IPS DF 6.9 (cell line): ENCODE results near the gene MACROD2.

Source experiments
- DNase-seq: peaks from one replicate; pipeline ENCODE4 v3.0.0-alpha.2; 2013; ENCODE audit warnings: low read depth, low spot score
- H3K27ac ChIP-seq: one replicate; pipeline ENCODE4 v1.5.1; 2013; ENCODE audit warnings: low read length, control low read depth
- H3K27me3 ChIP-seq: 2 replicates; pipeline ENCODE4 v1.6.1; 2013; ENCODE audit warnings: mild to moderate bottlenecking, low read length; ENCODE audit not compliant: control insufficient read depth, insufficient read depth
- H3K36me3 ChIP-seq: 2 replicates; pipeline ENCODE4 v1.6.1; 2013; ENCODE audit warnings: low read length; ENCODE audit not compliant: control insufficient read depth, insufficient read depth
- H3K4me1 ChIP-seq: 2 replicates; pipeline ENCODE4 v1.6.1; 2013; ENCODE audit warnings: low read length; ENCODE audit not compliant: control insufficient read depth, insufficient read depth
- H3K4me3 ChIP-seq: 2 replicates; pipeline ENCODE4 v1.5.1; 2013; ENCODE audit warnings: mild to moderate bottlenecking, low read length
- H3K9me3 ChIP-seq: 2 replicates; pipeline ENCODE4 v1.6.1; 2013; ENCODE audit warnings: low read length, inconsistent platforms; ENCODE audit not compliant: control insufficient read depth, insufficient read depth
- WGBS: extraction: QIAGEN DNeasy Blood & Tissue Kit; methylation state at CpG from one replicate; pipeline ENCODE4 v1.1.7; 2013; ENCODE audit warnings: mixed read lengths, missing lambda C conversion rate; ENCODE audit not compliant: insufficient read length, insufficient coverage; 5-methylcytosine and 5-hydroxymethylcytosine counted together

The MACROD2 gene

DNA sequence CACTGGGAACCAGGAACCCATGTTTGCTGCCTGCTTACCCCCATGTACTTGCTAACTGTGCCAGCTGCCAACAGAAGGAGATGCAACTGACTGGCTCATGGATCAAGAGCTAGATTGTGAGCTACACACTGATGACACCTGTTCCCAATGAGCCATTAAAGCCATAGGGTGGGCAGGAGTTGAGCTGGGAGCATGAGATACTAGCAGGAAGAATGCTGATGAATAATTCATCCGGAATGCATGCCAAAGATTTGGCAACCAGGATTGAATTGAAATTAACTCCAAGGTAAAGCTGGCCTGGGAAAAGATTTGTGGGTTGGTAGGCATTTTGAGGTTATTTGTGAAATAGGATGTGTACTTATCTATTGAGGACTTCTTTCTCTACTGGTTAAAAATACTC, 1946.8 kb downstream of the MACROD2 start:
- Histone ChIP-seq H3K36me3 (no peaks in the 10 kb centered on the region), H3K9me3 (no peaks in the 10 kb centered on the region), H3K4me3 (no peak overlapping the region), H3K27me3 (no peaks in the 10 kb centered on the region), H3K4me1 (no peaks in the 10 kb centered on the region), H3K27ac (no peak overlapping the region)
- no CpG with 5 or more reads among the region's 1 CpG for WGBS
- no peak for DNase-seq

DNA sequence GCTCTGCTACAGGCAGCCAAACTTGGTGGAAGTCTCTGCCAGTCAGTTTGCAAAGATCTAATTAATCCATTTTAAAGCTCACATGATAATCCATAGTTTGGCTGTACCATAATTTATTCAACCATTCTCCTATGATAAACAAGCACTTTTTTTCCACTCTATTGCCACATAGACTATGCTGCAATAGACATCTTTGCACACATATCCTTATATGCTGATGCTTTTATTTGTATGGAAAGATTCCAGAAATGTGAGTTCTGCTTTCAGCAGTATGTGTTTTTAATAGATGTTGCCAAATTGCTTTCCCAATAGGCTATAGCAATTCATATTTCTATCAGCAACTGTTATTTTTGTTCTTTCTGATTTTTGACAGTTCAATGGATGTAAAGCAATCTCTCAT, 1950.0 kb downstream of the MACROD2 start:
- Histone ChIP-seq H3K4me3 (no peak overlapping the region), H3K4me1 (no peaks in the 10 kb centered on the region), H3K27ac (no peak overlapping the region), H3K27me3 (no peaks in the 10 kb centered on the region), H3K36me3 (no peaks in the 10 kb centered on the region), H3K9me3 (no peaks in the 10 kb centered on the region)
- no peak for DNase-seq

GRCh38 chr20:15949391-15949790, 1954.1 kb downstream of the MACROD2 start:
- no CpG with 5 or more reads among the region's 3 CpGs for WGBS
- no peak overlapping the region for H3K4me3 ChIP-seq
- H3K9me3 ChIP-seq = no peaks in the 10 kb centered on the region
- H3K4me1 ChIP-seq = no peaks in the 10 kb centered on the region
- DNase-seq = no peak
- H3K27ac ChIP-seq = no peak overlapping the region
- no peaks in the 10 kb centered on the region for H3K36me3 ChIP-seq
- H3K27me3 ChIP-seq = no peaks in the 10 kb centered on the region

GRCh38 chr20:15951658-15952057, 1956.3 kb downstream of the MACROD2 start:
- Histone ChIP-seq H3K4me1 (no peaks in the 10 kb centered on the region), H3K4me3 (no peak overlapping the region), H3K27ac (no peak overlapping the region), H3K36me3 (no peaks in the 10 kb centered on the region), H3K27me3 (no peaks in the 10 kb centered on the region), H3K9me3 (no peaks in the 10 kb centered on the region)
- DNase-seq = no peak
- WGBS = no CpG with 5 or more reads among the region's 8 CpGs

DNA sequence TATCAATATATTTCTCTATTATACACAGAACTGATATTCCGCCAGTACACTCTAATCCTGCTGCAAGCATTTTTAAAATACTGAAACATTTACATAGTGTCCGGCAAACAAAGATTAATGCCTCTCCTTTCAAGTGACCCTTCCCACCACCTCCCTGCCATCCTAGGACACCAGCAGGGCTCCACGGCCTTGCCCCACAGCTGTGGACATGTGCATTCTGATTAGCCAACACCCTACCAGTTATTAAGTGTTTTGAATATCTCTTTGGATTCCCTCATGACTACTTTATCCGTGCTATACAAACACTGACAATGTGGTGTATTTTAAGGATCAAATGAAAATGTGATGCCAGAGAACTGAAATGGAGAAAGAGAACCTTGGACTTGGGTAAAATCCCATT, 1962.8 kb downstream of the MACROD2 start:
- H3K4me3 ChIP-seq = no peak overlapping the region
- no peak overlapping the region for H3K27ac ChIP-seq
- no peak for DNase-seq
- H3K9me3 ChIP-seq = no peaks in the 10 kb centered on the region
- WGBS = no CpG with 5 or more reads among the region's 4 CpGs
- H3K36me3 ChIP-seq = no peaks in the 10 kb centered on the region
- no peaks in the 10 kb centered on the region for H3K4me1 ChIP-seq
- H3K27me3 ChIP-seq = no peaks in the 10 kb centered on the region

DNA sequence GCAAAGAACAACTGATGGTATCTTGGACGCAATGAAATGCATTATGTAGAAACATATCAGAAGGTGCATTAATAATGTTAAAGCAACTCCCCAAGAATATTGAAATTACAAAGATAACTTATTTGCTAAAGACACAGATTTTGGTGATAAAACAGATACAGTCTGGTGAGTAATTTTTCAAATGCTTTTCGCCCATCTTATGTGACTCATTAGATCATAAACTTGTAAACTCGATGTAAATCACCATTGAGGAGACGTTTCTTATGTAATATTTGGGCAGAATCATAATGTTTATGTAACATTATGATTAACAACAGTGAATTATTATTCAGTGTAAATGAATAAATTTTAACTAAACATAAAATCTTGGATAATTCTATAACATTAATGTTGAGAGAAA, 1969.8 kb downstream of the MACROD2 start:
- H3K36me3 ChIP-seq = no peaks in the 10 kb centered on the region
- no peaks in the 10 kb centered on the region for H3K27me3 ChIP-seq
- DNase-seq = no peak
- H3K27ac ChIP-seq = no peak overlapping the region
- no peaks in the 10 kb centered on the region for H3K4me1 ChIP-seq
- no peak overlapping the region for H3K4me3 ChIP-seq
- no peaks in the 10 kb centered on the region for H3K9me3 ChIP-seq
- WGBS = no CpG with 5 or more reads among the region's 4 CpGs

GRCh38 chr20:15967334-15967733, 1972.0 kb downstream of the MACROD2 start:
- H3K27ac ChIP-seq = no peak overlapping the region
- no peaks in the 10 kb centered on the region for H3K4me1 ChIP-seq
- no CpG with 5 or more reads among the region's 5 CpGs for WGBS
- no peak for DNase-seq
- no peaks in the 10 kb centered on the region for H3K36me3 ChIP-seq
- no peaks in the 10 kb centered on the region for H3K9me3 ChIP-seq
- no peak overlapping the region for H3K4me3 ChIP-seq
- H3K27me3 ChIP-seq = no peaks in the 10 kb centered on the region

DNA sequence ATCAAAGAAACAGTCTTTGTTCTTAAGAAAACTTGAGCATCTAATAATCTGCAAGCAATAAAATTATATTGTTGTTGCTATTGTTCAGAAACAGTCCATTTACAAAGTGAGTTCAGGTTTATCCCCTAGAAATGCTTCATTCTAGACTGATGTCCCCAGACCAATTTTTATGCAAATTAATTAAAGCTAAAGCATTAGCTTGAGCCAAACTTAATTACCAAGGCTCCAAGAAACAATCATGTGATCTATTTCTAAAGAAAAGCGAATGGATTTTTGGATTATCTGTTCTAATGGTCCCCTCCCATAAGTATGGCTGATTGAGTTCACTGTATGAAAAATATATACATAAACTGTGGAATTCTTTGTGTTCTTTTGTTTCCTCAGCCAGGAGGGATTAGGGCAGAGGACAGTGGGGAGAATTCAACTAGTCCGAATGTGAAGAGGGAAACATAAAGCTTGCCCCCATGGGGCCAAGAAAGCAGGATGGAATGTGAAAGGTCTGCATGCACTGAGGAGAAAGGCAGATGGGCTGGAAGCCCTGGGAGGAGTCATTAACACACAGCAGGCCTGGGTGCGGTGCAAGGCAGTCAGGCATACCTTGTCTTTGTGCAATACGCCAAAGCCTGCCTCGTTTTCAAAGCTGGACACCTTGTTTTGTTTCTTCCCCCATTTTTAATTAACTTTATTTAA, 1980.9 kb downstream of the MACROD2 start:
- no peak overlapping the region for H3K27ac ChIP-seq
- DNase-seq = peak; percentile 75
- no peaks in the 10 kb centered on the region for H3K9me3 ChIP-seq
- no peak overlapping the region for H3K4me3 ChIP-seq
- WGBS = no CpG with 5 or more reads among the region's 5 CpGs
- H3K27me3 ChIP-seq = no peaks in the 10 kb centered on the region
- H3K36me3 ChIP-seq = no peaks in the 10 kb centered on the region
- no peaks in the 10 kb centered on the region; the same call in 1 of the 2 replicates for H3K4me1 ChIP-seq

GRCh38 chr20:15977026-15977425, 1981.7 kb downstream of the MACROD2 start:
- no peaks in the 10 kb centered on the region for H3K27me3 ChIP-seq
- no peaks in the 10 kb centered on the region for H3K9me3 ChIP-seq
- no peak overlapping the region for H3K4me3 ChIP-seq
- WGBS = no CpG with 5 or more reads among the region's 5 CpGs
- H3K36me3 ChIP-seq = no peaks in the 10 kb centered on the region
- H3K27ac ChIP-seq = no peak overlapping the region
- DNase-seq = no peak
- H3K4me1 ChIP-seq = no peaks in the 10 kb centered on the region; the same call in 1 of the 2 replicates

DNA sequence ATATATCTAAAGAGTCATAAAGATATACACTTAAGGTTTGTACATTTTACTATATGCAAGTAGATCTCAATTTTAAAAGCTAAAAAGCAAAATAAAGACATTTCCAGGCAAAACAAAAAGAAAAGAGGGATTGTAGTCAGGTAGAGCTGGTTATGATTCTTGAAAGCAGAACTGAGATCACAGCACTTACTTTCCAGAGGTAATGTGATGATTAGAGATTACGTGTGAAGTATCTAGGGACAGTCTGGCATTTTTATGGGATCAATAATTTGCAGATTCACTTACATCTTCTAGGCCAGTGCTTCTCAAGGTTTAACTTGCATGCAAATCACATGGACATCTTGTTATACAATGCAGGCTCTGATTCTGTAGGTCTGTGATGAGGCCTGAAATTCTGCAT, 1982.4 kb downstream of the MACROD2 start:
- DNase-seq = no peak

More for the DNA sequence above, 1982.4 kb downstream of the MACROD2 start:
- H3K4me3 ChIP-seq = no peak overlapping the region
- no peaks in the 10 kb centered on the region for H3K27me3 ChIP-seq
- H3K9me3 ChIP-seq = no peaks in the 10 kb centered on the region
- H3K27ac ChIP-seq = no peak overlapping the region
- H3K36me3 ChIP-seq = no peaks in the 10 kb centered on the region
- WGBS = no CpG with 5 or more reads among the region's 1 CpG
- H3K4me1 ChIP-seq = no peaks in the 10 kb centered on the region; the same call in 1 of the 2 replicates
